ENCODE data around the gene CTCFL.
"Not testable (repeated sequence)": the region's sequence is repeated elsewhere in the genome, so short reads cannot be mapped to it uniquely, and the experiment has no call there.

- not testable (repeated sequence) for TF ChIP-seq POLR2AphosphoS5 (IDR thresholded peaks at IDR 0.05); POLR2A (IDR thresholded peaks at IDR 0.05); EP300 (IDR thresholded peaks at IDR 0.05; ENCODE audit: low read depth)
These were observed 52.5 kb downstream of the CTCFL start for GRCh38 chr20:57472474-57472873.
